ENCODE measurements around the gene SLC17A4. TPM values are rescaled to one million over a fixed set of nuclear protein-coding genes. Genes with fewer than 3 reads are reported as not detected.

SLC17A4 gene
- total and polyA plus RNA-seq, 2 experiments from 2014 or later = not detected

GRCh38 chr6:25794784-25795183 is 40.2 kb downstream of the SLC17A4 start (continued):
- no peak for TF ChIP-seq NANOG (IDR thresholded peaks at IDR 0.05; ENCODE audit: borderline replicate concordance)
- no peak for TF ChIP-seq ZNF331 (CRISPR knock-in tag; IDR thresholded peaks at IDR 0.05; ENCODE audit: low read depth)
- TF ChIP-seq REST (IDR thresholded peaks at IDR 0.05; ENCODE audit: unreplicated experiment) = no peak
- TF ChIP-seq CREB1 (CRISPR knock-in tag; IDR thresholded peaks at IDR 0.05; ENCODE audit: low read depth) = no peak

GRCh38 chr6:25801436-25801835 is 46.9 kb downstream of the SLC17A4 start:
- Mint-ChIP-seq H3K4me3 (no peak overlapping the region), H3K9me3 (no peaks in the 10 kb centered on the region), H3K27me3 (ENCODE audit: insufficient read depth, low read depth, poor library complexity) (no peaks in the 10 kb centered on the region), H3K36me3 (ENCODE audit: low read depth) (no peaks in the 10 kb centered on the region), H3K27ac (no peak overlapping the region), H3K4me1 (peaks cover 6% of the 10 kb centered on the region; the same call in 2 of the 3 replicates)
- H3K4me2 ChIP-seq = no peak overlapping the region
- no peak overlapping the region for H2AFZ ChIP-seq
- no peaks in the 10 kb centered on the region for H4K20me1 ChIP-seq (replicated peaks; ENCODE audit: insufficient read depth)
- no peaks in the 10 kb centered on the region for H3K36me3 ChIP-seq (ENCODE audit: insufficient read depth)
- H3K4me3 ChIP-seq = no peak overlapping the region
- TF ChIP-seq NANOG (IDR thresholded peaks at IDR 0.05; ENCODE audit: borderline replicate concordance) (no peak), JUNB (IDR thresholded peaks at IDR 0.05; ENCODE audit: unreplicated experiment) (no peak), EZH2phosphoT487 (IDR thresholded peaks at IDR 0.05; ENCODE audit: unreplicated experiment) (no peak)
- peaks cover 7% of the 10 kb centered on the region for H3K4me1 ChIP-seq (ENCODE audit: insufficient read depth)
- no peaks in the 10 kb centered on the region for H3K27me3 ChIP-seq (ENCODE audit: insufficient read depth)
- no peak overlapping the region for H3K27ac ChIP-seq (ENCODE audit: low read depth)
- no peaks in the 10 kb centered on the region for H3K79me2 ChIP-seq (replicated peaks; ENCODE audit: insufficient read depth)
- no peaks in the 10 kb centered on the region for H3F3A ChIP-seq (replicated peaks; ENCODE audit: low read depth)
- no peak for ATAC-seq
- DNase-seq (ENCODE audit: low spot score) = no peak
- no peaks in the 10 kb centered on the region for H3K9me2 ChIP-seq (ENCODE audit: insufficient read depth)

- Histone ChIP-seq H3K9me2 (ENCODE audit: insufficient read depth) (no peaks in the 10 kb centered on the region), H3K27ac (ENCODE audit: low read depth) (no peak overlapping the region), H3K27me3 (ENCODE audit: insufficient read depth) (no peaks in the 10 kb centered on the region), H3K4me1 (ENCODE audit: insufficient read depth) (peaks cover 7% of the 10 kb centered on the region), H3K4me3 (no peak overlapping the region), H4K20me1 (replicated peaks; ENCODE audit: insufficient read depth) (no peaks in the 10 kb centered on the region), H3K4me2 (no peak overlapping the region), H3F3A (replicated peaks; ENCODE audit: low read depth) (no peaks in the 10 kb centered on the region), H3K36me3 (ENCODE audit: insufficient read depth) (no peaks in the 10 kb centered on the region), H3K79me2 (replicated peaks; ENCODE audit: insufficient read depth) (no peaks in the 10 kb centered on the region), H2AFZ (no peak overlapping the region)
- Mint-ChIP-seq H3K4me3 (no peak overlapping the region), H3K4me1 (peaks cover 6% of the 10 kb centered on the region; the same call in 2 of the 3 replicates), H3K27me3 (ENCODE audit: insufficient read depth, low read depth, poor library complexity) (no peaks in the 10 kb centered on the region), H3K36me3 (ENCODE audit: low read depth) (no peaks in the 10 kb centered on the region), H3K27ac (no peak overlapping the region), H3K9me3 (no peaks in the 10 kb centered on the region)
- ATAC-seq = no peak
- DNase-seq (ENCODE audit: low spot score) = no peak
- no peak for TF ChIP-seq ZNF331 (CRISPR knock-in tag; IDR thresholded peaks at IDR 0.05; ENCODE audit: low read depth)
- TF ChIP-seq CREB1 (CRISPR knock-in tag; IDR thresholded peaks at IDR 0.05; ENCODE audit: low read depth) = no peak
- no peak for TF ChIP-seq REST (IDR thresholded peaks at IDR 0.05; ENCODE audit: unreplicated experiment)
Measured at GRCh38 chr6:25804804-25805203, 50.3 kb downstream of the SLC17A4 start.

Data from GM23338 (cell line).